ENCODE measurements around the gene RIMBP2. TPM values are rescaled to one million over a fixed set of nuclear protein-coding genes. Genes with fewer than 3 reads are reported as not detected.
"Not testable (repeated sequence)": the region's sequence is repeated elsewhere in the genome, so short reads cannot be mapped to it uniquely, and the experiment has no call there.

RIMBP2 gene
- total and polyA plus RNA-seq, 2 donors, result 1.3 to 2.7 TPM

- H3K4me1 ChIP-seq (ENCODE audit: insufficient read depth), result no peaks in the 10 kb centered on the region
Measured at GRCh38 chr12:130589540-130590317, 126.4 kb downstream of the RIMBP2 start.

GRCh38 chr12:130588696-130589539, 127.2 kb downstream of the RIMBP2 start:
- Histone ChIP-seq H3K4me3 (ENCODE audit: low read depth, low read length) (no peak overlapping the region), H3K27ac (ENCODE audit: low read depth) (no peak overlapping the region), H3K36me3 (ENCODE audit: insufficient read depth) (no peaks in the 10 kb centered on the region), H3K4me1 (ENCODE audit: insufficient read depth) (no peaks in the 10 kb centered on the region)
- DNase-seq (ENCODE audit: extremely low spot score), result no peak
- WGBS, result 67% methylated on average over 11 of the region's 11 CpGs

More at GRCh38 chr12:130589540-130590317, 126.4 kb downstream of the RIMBP2 start:
- no peak overlapping the region for H3K4me3 ChIP-seq (ENCODE audit: low read depth, low read length)
- 56% methylated on average over 11 of the region's 11 CpGs for WGBS
- DNase-seq (ENCODE audit: extremely low spot score), result no peak
- H3K27ac ChIP-seq (ENCODE audit: low read depth), result no peak overlapping the region
- H3K36me3 ChIP-seq (ENCODE audit: insufficient read depth), result no peaks in the 10 kb centered on the region

- Histone ChIP-seq H3K4me3 (ENCODE audit: low read depth, low read length) (no peak overlapping the region), H3K27ac (ENCODE audit: low read depth) (no peak overlapping the region), H3K4me1 (ENCODE audit: insufficient read depth) (no peaks in the 10 kb centered on the region), H3K36me3 (ENCODE audit: insufficient read depth) (no peaks in the 10 kb centered on the region)
- WGBS, result 95% methylated on average over 4 of the region's 4 CpGs
- no peak for DNase-seq (ENCODE audit: extremely low spot score)
Measured at GRCh38 chr12:130587966-130588365, 128.1 kb downstream of the RIMBP2 start.

GRCh38 chr12:130584475-130584874, 131.6 kb downstream of the RIMBP2 start:
- not testable (repeated sequence) for H3K27ac ChIP-seq (ENCODE audit: low read depth); H3K36me3 ChIP-seq (ENCODE audit: insufficient read depth); H3K4me3 ChIP-seq (ENCODE audit: low read depth, low read length); DNase-seq (ENCODE audit: extremely low spot score); H3K4me1 ChIP-seq (ENCODE audit: insufficient read depth)

- DNase-seq (ENCODE audit: extremely low spot score), result no peak
- WGBS, result 93% methylated on average over 4 of the region's 4 CpGs
- no peak overlapping the region for H3K4me3 ChIP-seq (ENCODE audit: low read depth, low read length)
- no peak overlapping the region for H3K27ac ChIP-seq (ENCODE audit: low read depth)
- no peaks in the 10 kb centered on the region for H3K4me1 ChIP-seq (ENCODE audit: insufficient read depth)
- H3K36me3 ChIP-seq (ENCODE audit: insufficient read depth), result no peaks in the 10 kb centered on the region
Measured at GRCh38 chr12:130583800-130584199, 132.3 kb downstream of the RIMBP2 start.

- Histone ChIP-seq H3K27ac (ENCODE audit: low read depth) (no peak overlapping the region), H3K36me3 (ENCODE audit: insufficient read depth) (no peaks in the 10 kb centered on the region), H3K4me1 (ENCODE audit: insufficient read depth) (no peaks in the 10 kb centered on the region), H3K4me3 (ENCODE audit: low read depth, low read length) (no peak overlapping the region)
- 79% methylated on average over 5 of the region's 5 CpGs for WGBS
- no peak for DNase-seq (ENCODE audit: extremely low spot score)
Measured at GRCh38 chr12:130583317-130583716, 132.8 kb downstream of the RIMBP2 start.

GRCh38 chr12:130582286-130582685, 133.8 kb downstream of the RIMBP2 start:
- no peak overlapping the region for H3K4me3 ChIP-seq (ENCODE audit: low read depth, low read length)
- no peaks in the 10 kb centered on the region for H3K36me3 ChIP-seq (ENCODE audit: insufficient read depth)
- WGBS, result 89% methylated on average over 6 of the region's 6 CpGs
- no peak overlapping the region for H3K27ac ChIP-seq (ENCODE audit: low read depth)
- no peaks in the 10 kb centered on the region for H3K4me1 ChIP-seq (ENCODE audit: insufficient read depth)
- DNase-seq (ENCODE audit: extremely low spot score), result no peak

- no peak overlapping the region for H3K4me3 ChIP-seq (ENCODE audit: low read depth, low read length)
- no peaks in the 10 kb centered on the region for H3K36me3 ChIP-seq (ENCODE audit: insufficient read depth)
- H3K27ac ChIP-seq (ENCODE audit: low read depth), result no peak overlapping the region
- no peaks in the 10 kb centered on the region for H3K4me1 ChIP-seq (ENCODE audit: insufficient read depth)
- no peak for DNase-seq (ENCODE audit: extremely low spot score)
- 67% methylated on average over 5 of the region's 5 CpGs for WGBS
Measured at GRCh38 chr12:130581782-130582181, 134.3 kb downstream of the RIMBP2 start.

- no peaks in the 10 kb centered on the region for H3K36me3 ChIP-seq (ENCODE audit: insufficient read depth)
- 46% methylated on average over 7 of the region's 7 CpGs for WGBS
- H3K4me3 ChIP-seq (ENCODE audit: low read depth, low read length), result no peak overlapping the region
- no peaks in the 10 kb centered on the region for H3K4me1 ChIP-seq (ENCODE audit: insufficient read depth)
- H3K27ac ChIP-seq (ENCODE audit: low read depth), result no peak overlapping the region
- DNase-seq (ENCODE audit: extremely low spot score), result no peak
Measured at GRCh38 chr12:130579231-130579630, 136.9 kb downstream of the RIMBP2 start.

- no peaks in the 10 kb centered on the region for H3K36me3 ChIP-seq (ENCODE audit: insufficient read depth)
- H3K4me1 ChIP-seq (ENCODE audit: insufficient read depth), result no peaks in the 10 kb centered on the region
- 76% methylated on average over 6 of the region's 6 CpGs for WGBS
- no peak overlapping the region for H3K27ac ChIP-seq (ENCODE audit: low read depth)
- H3K4me3 ChIP-seq (ENCODE audit: low read depth, low read length), result no peak overlapping the region
- DNase-seq (ENCODE audit: extremely low spot score), result no peak
Measured at GRCh38 chr12:130577351-130577750, 138.7 kb downstream of the RIMBP2 start.

- WGBS, result 82% methylated on average over 17 of the region's 17 CpGs
- no peak for DNase-seq (ENCODE audit: extremely low spot score)
- H3K4me3 ChIP-seq (ENCODE audit: low read depth, low read length), result no peak overlapping the region
- H3K36me3 ChIP-seq (ENCODE audit: insufficient read depth), result no peaks in the 10 kb centered on the region
- no peaks in the 10 kb centered on the region for H3K4me1 ChIP-seq (ENCODE audit: insufficient read depth)
- H3K27ac ChIP-seq (ENCODE audit: low read depth), result no peak overlapping the region
Measured at GRCh38 chr12:130576371-130576816, 139.7 kb downstream of the RIMBP2 start.

- no peak overlapping the region for H3K27ac ChIP-seq (ENCODE audit: low read depth)
- H3K36me3 ChIP-seq (ENCODE audit: insufficient read depth), result no peaks in the 10 kb centered on the region
- WGBS, result 69% methylated on average over 6 of the region's 6 CpGs
- H3K4me1 ChIP-seq (ENCODE audit: insufficient read depth), result no peaks in the 10 kb centered on the region
- H3K4me3 ChIP-seq (ENCODE audit: low read depth, low read length), result no peak overlapping the region
- DNase-seq (ENCODE audit: extremely low spot score), result no peak
Measured at GRCh38 chr12:130574402-130574801, 141.7 kb downstream of the RIMBP2 start.

GRCh38 chr12:130573766-130574165, 142.3 kb downstream of the RIMBP2 start:
- no peaks in the 10 kb centered on the region for H3K36me3 ChIP-seq (ENCODE audit: insufficient read depth)
- no peak for DNase-seq (ENCODE audit: extremely low spot score)
- no peak overlapping the region for H3K4me3 ChIP-seq (ENCODE audit: low read depth, low read length)
- 56% methylated on average over 7 of the region's 7 CpGs for WGBS
- no peaks in the 10 kb centered on the region for H3K4me1 ChIP-seq (ENCODE audit: insufficient read depth)
- H3K27ac ChIP-seq (ENCODE audit: low read depth), result no peak overlapping the region

- Histone ChIP-seq H3K27ac (ENCODE audit: low read depth) (no peak overlapping the region), H3K36me3 (ENCODE audit: insufficient read depth) (no peaks in the 10 kb centered on the region), H3K4me1 (ENCODE audit: insufficient read depth) (no peaks in the 10 kb centered on the region), H3K4me3 (ENCODE audit: low read depth, low read length) (no peak overlapping the region)
- WGBS, result 89% methylated on average over 14 of the region's 14 CpGs
- DNase-seq (ENCODE audit: extremely low spot score), result no peak
Measured at GRCh38 chr12:130573235-130573634, 142.9 kb downstream of the RIMBP2 start.

Measured in urinary bladder (tissue), 4 donors.